Suprapubic skin (tissue), 4 donors: ENCODE data around the gene INO80C. TPM values are rescaled to one million over a fixed set of nuclear protein-coding genes. Genes with fewer than 3 reads are reported as not detected.

Experiments
- DNase-seq, 2 donors: peaks; one replicate each; pipeline ENCODE4 v3.0.0-alpha.2; 2019; ENCODE audit warnings: low spot score in 2 of 2
- H3K27ac ChIP-seq: fragments of 200-600 bp; sonication (generic); one replicate; pipeline ENCODE4 v1.5.1; 2019
- H3K27me3 ChIP-seq: fragments of 200-600 bp; sonication (generic); one replicate; pipeline ENCODE4 v1.5.1; 2019
- H3K36me3 ChIP-seq: fragments of 200-600 bp; sonication (generic); one replicate; pipeline ENCODE4 v1.5.1; 2019
- H3K4me1 ChIP-seq: fragments of 200-600 bp; sonication (generic); one replicate; pipeline ENCODE4 v1.5.1; 2019
- H3K4me3 ChIP-seq: fragments of 200-600 bp; sonication (generic); one replicate; pipeline ENCODE4 v1.5.1; 2019; ENCODE audit warnings: mild to moderate bottlenecking
- H3K9me3 ChIP-seq: fragments of 200-600 bp; sonication (generic); one replicate; pipeline ENCODE4 v1.5.1; 2019
- CTCF ChIP-seq, 2 donors: fragments of 200-600 bp in 1 of 2; fragments of 450-650 bp in 1 of 2; sonication (generic) in 1 of 2; IDR thresholded peaks; one replicate each; pipeline ENCODE4 v1.5.1; 2016 to 2019; ENCODE audit warnings: antibody characterized with exemption in 2 of 2, mild to moderate bottlenecking in 1 of 2, moderate library complexity in 1 of 2
- EP300 ChIP-seq: sonication (generic); formaldehyde crosslinking; IDR thresholded peaks from one replicate; pipeline ENCODE4 v1.6.1; 2017; ENCODE audit warnings: antibody characterized with exemption
- POLR2A ChIP-seq, 2 donors: fragments of 450-650 bp; IDR thresholded peaks; one replicate each; pipeline ENCODE4 v1.6.1; 2017; ENCODE audit warnings: antibody characterized with exemption in 2 of 2, mild to moderate bottlenecking in 2 of 2, moderate library complexity in 2 of 2
- POLR2AphosphoS5 ChIP-seq, 3 donors: sonication (generic); formaldehyde crosslinking; IDR thresholded peaks; one replicate each; pipeline ENCODE4 v1.6.1; 2017; ENCODE audit warnings: antibody characterized with exemption in 3 of 3
- WGBS: methylation state at CpG from one replicate; pipeline ENCODE4 v1.1.5; 2018; 5-methylcytosine and 5-hydroxymethylcytosine counted together
- total RNA-seq, 4 donors: library from RNA; depleted of rRNA; stranded (reverse); fragments of >200 nt; gene quantifications; one replicate each; pipeline ENCODE4 v1.1.0, GENCODE V29; 2016

Gene INO80C
- total RNA-seq, 4 donors from 2014 or later: 12.6 to 35.2 (median 18.2) TPM

GRCh38 chr18:35442701-35443100 is 55.1 kb downstream of the INO80C start:
- WGBS: 53% methylated on average over 5 of the region's 5 CpGs
- no peaks in the 10 kb centered on the region for H3K4me1 ChIP-seq
- DNase-seq: no peak
- no peaks in the 10 kb centered on the region for H3K27me3 ChIP-seq
- no peak for TF ChIP-seq EP300
- TF ChIP-seq CTCF (IDR thresholded peaks at IDR 0.05): no peak
- TF ChIP-seq POLR2A (IDR thresholded peaks at IDR 0.05): no peak
- TF ChIP-seq POLR2AphosphoS5 (IDR thresholded peaks at IDR 0.05): no peak
- H3K4me3 ChIP-seq: no peak overlapping the region
- no peaks in the 10 kb centered on the region for H3K36me3 ChIP-seq
- no peaks in the 10 kb centered on the region for H3K9me3 ChIP-seq
- H3K27ac ChIP-seq: no peak overlapping the region

DNA sequence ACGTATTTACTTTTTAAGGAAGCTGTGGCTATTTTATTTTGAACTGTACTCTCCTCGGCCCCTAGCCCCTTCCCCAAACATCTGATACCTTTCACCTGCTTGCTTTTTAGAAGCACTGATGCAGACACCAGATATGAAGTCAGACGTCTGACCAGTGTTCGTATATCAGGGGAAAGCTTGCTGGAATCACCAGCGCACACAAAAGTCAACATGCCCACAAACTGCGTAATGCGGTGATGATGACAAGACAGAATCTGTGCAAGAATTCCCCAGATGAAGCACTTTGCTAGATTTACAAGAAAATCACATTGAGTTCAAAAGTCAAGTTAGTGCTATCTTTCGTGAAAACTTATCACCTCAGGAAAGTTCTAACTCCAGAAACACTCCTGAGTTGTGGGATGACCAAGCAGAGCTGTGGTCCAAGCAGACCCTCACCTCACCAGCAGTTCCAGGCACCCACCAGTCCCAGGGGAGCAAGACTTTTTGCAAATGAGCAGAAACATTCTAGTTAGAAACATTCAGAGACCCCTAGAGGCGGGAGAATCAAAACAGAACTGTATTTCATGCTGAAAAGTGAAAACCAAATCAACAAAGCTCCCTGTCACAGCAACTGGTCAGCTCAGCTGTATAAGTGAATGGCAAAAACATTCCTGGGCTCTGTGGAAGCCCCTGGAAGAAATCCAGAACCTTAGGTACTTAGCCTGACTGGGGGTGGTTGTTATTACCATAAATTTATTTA is 55.7 kb downstream of the INO80C start:
- no peak for TF ChIP-seq POLR2AphosphoS5 (IDR thresholded peaks at IDR 0.05)
- TF ChIP-seq CTCF (IDR thresholded peaks at IDR 0.05): no peak
- TF ChIP-seq POLR2A (IDR thresholded peaks at IDR 0.05): no peak
- TF ChIP-seq EP300: no peak
- DNase-seq: no peak
- Histone ChIP-seq H3K4me3 (no peak overlapping the region), H3K27me3 (no peaks in the 10 kb centered on the region), H3K36me3 (no peaks in the 10 kb centered on the region), H3K9me3 (no peaks in the 10 kb centered on the region), H3K4me1 (no peaks in the 10 kb centered on the region), H3K27ac (no peak overlapping the region)
- WGBS: 61% methylated on average over 9 of the region's 9 CpGs

DNA sequence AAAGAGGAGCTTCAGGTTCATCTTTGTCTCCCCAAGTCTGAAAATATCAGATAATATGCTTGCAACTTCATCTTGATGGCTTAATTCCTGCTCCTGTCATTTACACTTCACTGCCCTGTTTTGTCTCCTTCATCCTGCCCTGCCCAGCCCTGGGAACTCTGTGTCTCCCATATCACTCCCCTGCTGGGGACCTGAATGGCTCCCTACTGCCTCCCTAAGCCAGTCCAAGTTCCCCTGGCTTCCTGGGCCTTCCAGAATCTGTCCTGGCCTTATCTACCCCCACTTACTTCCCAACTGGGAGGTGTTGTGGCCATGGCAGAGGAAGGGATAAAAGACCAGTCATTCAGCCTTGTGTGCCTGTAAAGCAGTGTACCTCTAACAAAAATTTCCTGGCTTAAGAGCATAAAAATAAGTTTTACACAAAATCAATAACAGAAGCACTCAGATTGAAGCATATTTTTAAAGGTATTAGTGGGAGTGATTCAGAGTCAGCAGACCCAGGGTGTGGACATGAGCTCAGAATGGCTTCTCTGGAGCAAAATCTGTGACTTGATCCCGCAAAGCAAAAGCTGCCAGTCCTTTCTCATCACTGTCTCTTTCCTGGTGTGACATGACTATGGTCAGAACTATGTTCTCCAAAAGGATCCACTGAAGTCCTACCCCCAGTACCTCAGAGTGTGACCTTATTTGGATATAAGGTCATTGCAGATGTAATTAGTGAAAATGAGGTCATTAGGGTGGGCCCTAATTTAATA is 59.1 kb downstream of the INO80C start:
- DNase-seq: no peak
- TF ChIP-seq CTCF (IDR thresholded peaks at IDR 0.05) (no peak), EP300 (no peak), POLR2A (IDR thresholded peaks at IDR 0.05) (no peak), POLR2AphosphoS5 (IDR thresholded peaks at IDR 0.05) (no peak)
- Histone ChIP-seq H3K27ac (no peak overlapping the region), H3K36me3 (no peaks in the 10 kb centered on the region), H3K27me3 (no peaks in the 10 kb centered on the region), H3K4me3 (no peak overlapping the region), H3K4me1 (no peaks in the 10 kb centered on the region), H3K9me3 (no peaks in the 10 kb centered on the region)
- 100% methylated on average over 1 of the region's 1 CpG for WGBS

DNA sequence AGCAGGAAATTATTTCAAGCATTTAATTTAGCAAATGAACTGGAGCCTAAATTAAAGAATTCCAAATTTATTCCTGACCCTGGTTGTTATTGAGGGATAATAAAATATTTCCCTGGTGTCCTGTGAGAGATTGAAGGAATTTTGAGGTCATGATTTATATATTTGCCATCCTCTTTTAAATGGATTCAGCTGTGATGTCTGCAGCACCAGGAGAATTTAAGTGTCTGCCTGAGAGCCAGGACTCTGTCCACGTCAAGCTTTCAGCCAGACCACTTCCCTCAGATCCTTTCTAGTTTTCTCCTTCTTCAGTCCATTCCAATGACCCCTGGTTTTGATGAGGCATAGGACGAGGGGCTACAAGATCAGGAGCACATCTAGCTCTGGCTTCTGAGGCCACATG is 59.9 kb downstream of the INO80C start:
- H3K36me3 ChIP-seq: no peaks in the 10 kb centered on the region
- no peaks in the 10 kb centered on the region for H3K9me3 ChIP-seq
- TF ChIP-seq CTCF (IDR thresholded peaks at IDR 0.05) (no peak), POLR2A (IDR thresholded peaks at IDR 0.05) (no peak), POLR2AphosphoS5 (IDR thresholded peaks at IDR 0.05) (no peak), EP300 (no peak)
- 94% methylated on average over 2 of the region's 2 CpGs for WGBS
- no peaks in the 10 kb centered on the region for H3K4me1 ChIP-seq
- H3K27ac ChIP-seq: no peak overlapping the region
- no peaks in the 10 kb centered on the region for H3K27me3 ChIP-seq
- no peak for DNase-seq
- no peak overlapping the region for H3K4me3 ChIP-seq

- DNase-seq: no peak
- Histone ChIP-seq H3K9me3 (no peaks in the 10 kb centered on the region), H3K36me3 (no peaks in the 10 kb centered on the region), H3K27ac (no peak overlapping the region), H3K4me3 (no peak overlapping the region), H3K4me1 (no peaks in the 10 kb centered on the region), H3K27me3 (no peaks in the 10 kb centered on the region)
- TF ChIP-seq POLR2A (IDR thresholded peaks at IDR 0.05) (no peak), CTCF (IDR thresholded peaks at IDR 0.05) (no peak), POLR2AphosphoS5 (IDR thresholded peaks at IDR 0.05) (no peak), EP300 (no peak)
- 63% methylated on average over 3 of the region's 3 CpGs for WGBS
Measured at GRCh38 chr18:35436076-35436649, 61.6 kb downstream of the INO80C start.
